ENCODE measurements around the gene DOP1A.

The DOP1A gene

DNA sequence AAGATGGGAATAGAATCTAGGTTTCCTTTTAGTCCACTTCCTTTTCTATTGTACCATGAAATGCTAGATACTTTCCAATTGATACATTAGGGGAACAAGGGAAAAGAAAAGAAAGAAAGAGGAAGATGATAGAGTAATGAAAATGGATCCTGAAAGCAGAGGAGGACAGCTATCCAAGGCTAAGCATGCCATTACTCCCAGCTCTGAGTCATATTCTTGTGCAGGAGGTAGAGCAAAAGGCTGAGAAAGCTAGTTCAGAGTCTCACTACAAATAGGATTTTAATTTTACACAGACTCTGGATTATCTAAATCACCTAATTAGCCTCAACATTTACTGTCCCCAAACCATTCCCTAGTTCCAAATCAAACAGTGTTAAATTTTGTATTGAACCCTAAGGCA is 149.3 kb downstream of the DOP1A start:
- TF ChIP-seq, protein P1, sequence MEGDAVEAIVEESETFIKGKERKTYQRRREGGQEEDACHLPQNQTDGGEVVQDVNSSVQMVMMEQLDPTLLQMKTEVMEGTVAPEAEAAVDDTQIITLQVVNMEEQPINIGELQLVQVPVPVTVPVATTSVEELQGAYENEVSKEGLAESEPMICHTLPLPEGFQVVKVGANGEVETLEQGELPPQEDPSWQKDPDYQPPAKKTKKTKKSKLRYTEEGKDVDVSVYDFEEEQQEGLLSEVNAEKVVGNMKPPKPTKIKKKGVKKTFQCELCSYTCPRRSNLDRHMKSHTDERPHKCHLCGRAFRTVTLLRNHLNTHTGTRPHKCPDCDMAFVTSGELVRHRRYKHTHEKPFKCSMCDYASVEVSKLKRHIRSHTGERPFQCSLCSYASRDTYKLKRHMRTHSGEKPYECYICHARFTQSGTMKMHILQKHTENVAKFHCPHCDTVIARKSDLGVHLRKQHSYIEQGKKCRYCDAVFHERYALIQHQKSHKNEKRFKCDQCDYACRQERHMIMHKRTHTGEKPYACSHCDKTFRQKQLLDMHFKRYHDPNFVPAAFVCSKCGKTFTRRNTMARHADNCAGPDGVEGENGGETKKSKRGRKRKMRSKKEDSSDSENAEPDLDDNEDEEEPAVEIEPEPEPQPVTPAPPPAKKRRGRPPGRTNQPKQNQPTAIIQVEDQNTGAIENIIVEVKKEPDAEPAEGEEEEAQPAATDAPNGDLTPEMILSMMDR (IDR thresholded peaks at IDR 0.05; ENCODE audit: control insufficient read depth, extremely low read depth, insufficient read depth): no peak
- H3K4me3 ChIP-seq (ENCODE audit: low read depth, low read length): no peak overlapping the region
- no peak for DNase-seq (ENCODE audit: low read depth)

Data from LNCaP clone FGC (cell line).